ENCODE results near the gene CNDP2.

GRCh38 chr18:74534150-74534969 lies 38.2 kb downstream of the CNDP2 start, which contains the start of gene CNDP1:
- TF ChIP-seq EZH2 (IDR thresholded peaks at IDR 0.05) (no peak), EZH2phosphoT487 (IDR thresholded peaks at IDR 0.05) (no peak)
- TF ChIP-seq, protein P1, sequence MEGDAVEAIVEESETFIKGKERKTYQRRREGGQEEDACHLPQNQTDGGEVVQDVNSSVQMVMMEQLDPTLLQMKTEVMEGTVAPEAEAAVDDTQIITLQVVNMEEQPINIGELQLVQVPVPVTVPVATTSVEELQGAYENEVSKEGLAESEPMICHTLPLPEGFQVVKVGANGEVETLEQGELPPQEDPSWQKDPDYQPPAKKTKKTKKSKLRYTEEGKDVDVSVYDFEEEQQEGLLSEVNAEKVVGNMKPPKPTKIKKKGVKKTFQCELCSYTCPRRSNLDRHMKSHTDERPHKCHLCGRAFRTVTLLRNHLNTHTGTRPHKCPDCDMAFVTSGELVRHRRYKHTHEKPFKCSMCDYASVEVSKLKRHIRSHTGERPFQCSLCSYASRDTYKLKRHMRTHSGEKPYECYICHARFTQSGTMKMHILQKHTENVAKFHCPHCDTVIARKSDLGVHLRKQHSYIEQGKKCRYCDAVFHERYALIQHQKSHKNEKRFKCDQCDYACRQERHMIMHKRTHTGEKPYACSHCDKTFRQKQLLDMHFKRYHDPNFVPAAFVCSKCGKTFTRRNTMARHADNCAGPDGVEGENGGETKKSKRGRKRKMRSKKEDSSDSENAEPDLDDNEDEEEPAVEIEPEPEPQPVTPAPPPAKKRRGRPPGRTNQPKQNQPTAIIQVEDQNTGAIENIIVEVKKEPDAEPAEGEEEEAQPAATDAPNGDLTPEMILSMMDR (IDR thresholded peaks at IDR 0.05) = no peak

Measured in neural progenitor cell (in vitro differentiated cells).